SK-N-SH treated with all-trans-retinoic acid at 6 μM for 48 hours (cell line): ENCODE measurements around the gene ATP11A.

Source experiments
- CSDC2 ChIP-seq: fragments of 250-450 bp; sonication (Bioruptor Pico); IDR thresholded peaks from 2 replicates; pipeline ENCODE4 v1.5.0; 2020; ENCODE audit warnings: mild to moderate bottlenecking, moderate library complexity
- CSRNP3 ChIP-seq: fragments of 250-450 bp; sonication (Bioruptor Pico); IDR thresholded peaks from 2 replicates; pipeline ENCODE4 v1.5.1; 2021; ENCODE audit warnings: mild to moderate bottlenecking, moderate library complexity
- ESRRG ChIP-seq: fragments of 250-450 bp; sonication (Bioruptor Pico); IDR thresholded peaks from 2 replicates; pipeline ENCODE4 v1.6.1; 2021; ENCODE audit warnings: mild to moderate bottlenecking
- GLIS3 ChIP-seq: fragments of 250-450 bp; sonication (Bioruptor Pico); IDR thresholded peaks from 2 replicates; pipeline ENCODE4 v1.5.0; 2020; ENCODE audit warnings: mild to moderate bottlenecking, moderate library complexity
- PATZ1 ChIP-seq: fragments of 250-450 bp; sonication (Bioruptor Pico); IDR thresholded peaks from 2 replicates; pipeline ENCODE4 v1.8.0; 2020; ENCODE audit warnings: mild to moderate bottlenecking, moderate library complexity, borderline replicate concordance
- RARB ChIP-seq: fragments of 250-450 bp; sonication (Bioruptor Pico); IDR thresholded peaks from 2 replicates; pipeline ENCODE4 v1.8.0; 2021; ENCODE audit warnings: mild to moderate bottlenecking, moderate library complexity
- TSHZ2 ChIP-seq: fragments of 250-450 bp; sonication (Bioruptor Pico); IDR thresholded peaks from 2 replicates; pipeline ENCODE4 v1.5.0; 2020; ENCODE audit warnings: mild to moderate bottlenecking, moderate library complexity
- ZC3H10 ChIP-seq: fragments of 250-450 bp; sonication (Bioruptor Pico); IDR thresholded peaks from 2 replicates; pipeline ENCODE4 v1.5.1; 2021; ENCODE audit warnings: mild to moderate bottlenecking, moderate library complexity
- ZFP3 ChIP-seq: fragments of 250-450 bp; sonication (Bioruptor Pico); IDR thresholded peaks from 2 replicates; pipeline ENCODE4 v1.5.0; 2020; ENCODE audit warnings: mild to moderate bottlenecking, moderate library complexity
- ZFP30 ChIP-seq: fragments of 450-650 bp; formaldehyde crosslinking; IDR thresholded peaks from 2 replicates; pipeline ENCODE4 v1.5.0; 2022; ENCODE audit warnings: mild to moderate bottlenecking, moderate library complexity
- ZNF565 ChIP-seq: fragments of 450-650 bp; formaldehyde crosslinking; conservative IDR thresholded peaks from 2 replicates; pipeline ENCODE4 v1.5.0; 2020; ENCODE audit warnings: low read depth, mild to moderate bottlenecking, moderate library complexity
- ZNF70 ChIP-seq: fragments of 450-650 bp; formaldehyde crosslinking; IDR thresholded peaks from 2 replicates; pipeline ENCODE4 v1.5.0; 2020; ENCODE audit warnings: mild to moderate bottlenecking, moderate library complexity
- TF ChIP-seq, protein P1 (sequence below): fragments of 250-450 bp; sonication (Bioruptor Pico); IDR thresholded peaks from 2 replicates; pipeline ENCODE4 v1.5.1; 2020; ENCODE audit warnings: low read depth, mild to moderate bottlenecking, moderate library complexity
- TF ChIP-seq, protein P2 (sequence below): fragments of 250-450 bp; sonication (Bioruptor Pico); IDR thresholded peaks from 2 replicates; pipeline ENCODE4 v1.8.0; 2021; ENCODE audit warnings: low read depth, mild to moderate bottlenecking, moderate library complexity, borderline replicate concordance

DNA sequence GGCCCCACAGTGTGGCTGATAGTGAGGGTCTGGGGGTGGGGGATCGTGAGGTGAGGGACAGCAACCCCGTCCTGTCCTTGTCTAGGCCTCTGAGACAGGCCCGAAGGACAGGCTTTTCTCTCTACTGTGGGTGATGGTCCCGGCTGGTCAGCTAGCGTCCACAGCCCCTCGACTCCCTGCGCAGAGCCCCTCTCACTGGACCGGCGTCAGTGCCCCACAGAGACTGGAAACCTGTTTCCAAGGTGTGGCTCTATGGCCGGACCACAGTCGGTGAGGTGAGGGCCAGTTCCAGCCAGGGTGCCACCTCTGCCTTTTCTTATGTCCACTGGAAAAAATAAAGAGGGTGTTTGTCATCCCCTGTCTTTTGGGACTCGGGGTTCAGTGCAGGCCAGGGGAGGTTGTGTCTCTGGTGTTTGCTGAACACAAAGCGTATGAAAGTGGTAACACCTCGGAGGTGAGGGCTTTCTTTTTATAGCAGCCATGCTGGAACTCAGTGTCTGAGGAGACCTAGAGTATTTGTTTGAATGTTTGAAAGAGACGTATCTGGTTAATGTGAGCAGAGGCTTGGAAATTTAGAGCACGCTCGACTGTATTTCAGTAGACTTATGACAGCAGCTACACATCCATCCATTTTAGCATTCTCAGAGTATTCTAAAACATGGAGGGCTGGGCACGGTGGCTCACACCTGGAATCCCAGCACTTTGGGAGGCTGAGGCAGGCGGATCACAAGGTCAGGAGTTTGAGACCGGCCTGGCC is 22.8 kb downstream of the ATP11A start:
- no peak for TF ChIP-seq PATZ1 (CRISPR knock-in tag)
- no peak for TF ChIP-seq ZNF565
- TF ChIP-seq CSDC2 (CRISPR knock-in tag), result no peak
- TF ChIP-seq CSRNP3 (CRISPR knock-in tag), result no peak
- no peak for TF ChIP-seq ZNF70 (CRISPR knock-in tag)
- no peak for TF ChIP-seq ZFP30 (CRISPR knock-in tag)
- TF ChIP-seq ESRRG (CRISPR knock-in tag), result no peak
- no peak for TF ChIP-seq ZFP3 (CRISPR knock-in tag)
- no peak for TF ChIP-seq GLIS3 (CRISPR knock-in tag)
- TF ChIP-seq, protein P1, sequence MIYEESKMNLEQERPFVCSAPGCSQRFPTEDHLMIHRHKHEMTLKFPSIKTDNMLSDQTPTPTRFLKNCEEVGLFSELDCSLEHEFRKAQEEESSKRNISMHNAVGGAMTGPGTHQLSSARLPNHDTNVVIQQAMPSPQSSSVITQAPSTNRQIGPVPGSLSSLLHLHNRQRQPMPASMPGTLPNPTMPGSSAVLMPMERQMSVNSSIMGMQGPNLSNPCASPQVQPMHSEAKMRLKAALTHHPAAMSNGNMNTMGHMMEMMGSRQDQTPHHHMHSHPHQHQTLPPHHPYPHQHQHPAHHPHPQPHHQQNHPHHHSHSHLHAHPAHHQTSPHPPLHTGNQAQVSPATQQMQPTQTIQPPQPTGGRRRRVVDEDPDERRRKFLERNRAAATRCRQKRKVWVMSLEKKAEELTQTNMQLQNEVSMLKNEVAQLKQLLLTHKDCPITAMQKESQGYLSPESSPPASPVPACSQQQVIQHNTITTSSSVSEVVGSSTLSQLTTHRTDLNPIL, result no peak
- no peak for TF ChIP-seq TSHZ2 (CRISPR knock-in tag)
- TF ChIP-seq ZC3H10 (CRISPR knock-in tag), result no peak
- no peak for TF ChIP-seq RARB
- TF ChIP-seq, protein P2, sequence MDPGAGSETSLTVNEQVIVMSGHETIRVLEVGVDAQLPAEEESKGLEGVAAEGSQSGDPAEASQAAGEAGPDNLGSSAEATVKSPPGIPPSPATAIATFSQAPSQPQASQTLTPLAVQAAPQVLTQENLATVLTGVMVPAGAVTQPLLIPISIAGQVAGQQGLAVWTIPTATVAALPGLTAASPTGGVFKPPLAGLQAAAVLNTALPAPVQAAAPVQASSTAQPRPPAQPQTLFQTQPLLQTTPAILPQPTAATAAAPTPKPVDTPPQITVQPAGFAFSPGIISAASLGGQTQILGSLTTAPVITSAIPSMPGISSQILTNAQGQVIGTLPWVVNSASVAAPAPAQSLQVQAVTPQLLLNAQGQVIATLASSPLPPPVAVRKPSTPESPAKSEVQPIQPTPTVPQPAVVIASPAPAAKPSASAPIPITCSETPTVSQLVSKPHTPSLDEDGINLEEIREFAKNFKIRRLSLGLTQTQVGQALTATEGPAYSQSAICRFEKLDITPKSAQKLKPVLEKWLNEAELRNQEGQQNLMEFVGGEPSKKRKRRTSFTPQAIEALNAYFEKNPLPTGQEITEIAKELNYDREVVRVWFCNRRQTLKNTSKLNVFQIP, result no peak
